ENCODE results near the gene SYCP2L. TPM values are rescaled to one million over a fixed set of nuclear protein-coding genes. Genes with fewer than 3 reads are reported as not detected.
"Not testable (repeated sequence)": the region's sequence is repeated elsewhere in the genome, so short reads cannot be mapped to it uniquely, and the experiment has no call there.

Gene SYCP2L
- total RNA-seq, 1 donor from 2014 or later, result 12.5 TPM

DNA sequence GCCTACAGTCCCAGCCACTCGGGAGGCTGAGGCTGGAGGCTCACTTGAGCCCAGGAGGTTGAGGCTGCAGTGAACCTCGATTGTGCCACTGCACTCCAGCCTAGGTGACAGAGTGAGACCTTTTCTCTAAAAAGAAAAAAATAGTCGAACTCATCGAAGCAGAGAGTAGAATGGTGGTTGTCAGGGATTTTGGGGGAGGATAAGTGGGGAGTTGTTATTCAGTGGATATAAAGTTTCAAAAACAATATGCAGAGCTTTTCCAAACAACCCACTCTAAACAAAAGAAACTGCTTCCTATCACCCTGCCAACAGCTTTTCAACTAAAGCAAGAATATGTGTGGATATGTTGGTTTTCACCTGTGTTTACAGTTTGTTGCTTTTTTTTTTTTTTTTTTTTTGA, 37.0 kb upstream of the SYCP2L start:
- no peaks in the 10 kb centered on the region for H3K9me3 ChIP-seq (ENCODE audit: low read depth)
- no peaks in the 10 kb centered on the region for H3K27me3 ChIP-seq
- Mint-ChIP-seq H3K4me1 (no peaks in the 10 kb centered on the region), H3K36me3 (no peaks in the 10 kb centered on the region), H3K9me3 (peaks cover 7% of the 10 kb centered on the region), H3K27me3 (ENCODE audit: insufficient read depth, low read depth) (peaks cover 7% of the 10 kb centered on the region), H3K4me3 (no peak overlapping the region), H3K27ac (no peak overlapping the region)
- no peaks in the 10 kb centered on the region for H3K79me2 ChIP-seq (ENCODE audit: low read depth)
- no peak overlapping the region for H3K27ac ChIP-seq
- H3K4me3 ChIP-seq, result no peak overlapping the region
- no peak overlapping the region for H2AFZ ChIP-seq (replicated peaks)
- H4K20me1 ChIP-seq (ENCODE audit: low read depth), result no peaks in the 10 kb centered on the region
- H3K4me2 ChIP-seq, result no peak overlapping the region
- DNase-seq (ENCODE audit: low spot score), result no peak
- no peaks in the 10 kb centered on the region for H3K36me3 ChIP-seq
- no peak overlapping the region for H3K9ac ChIP-seq
- TF ChIP-seq, protein P1, sequence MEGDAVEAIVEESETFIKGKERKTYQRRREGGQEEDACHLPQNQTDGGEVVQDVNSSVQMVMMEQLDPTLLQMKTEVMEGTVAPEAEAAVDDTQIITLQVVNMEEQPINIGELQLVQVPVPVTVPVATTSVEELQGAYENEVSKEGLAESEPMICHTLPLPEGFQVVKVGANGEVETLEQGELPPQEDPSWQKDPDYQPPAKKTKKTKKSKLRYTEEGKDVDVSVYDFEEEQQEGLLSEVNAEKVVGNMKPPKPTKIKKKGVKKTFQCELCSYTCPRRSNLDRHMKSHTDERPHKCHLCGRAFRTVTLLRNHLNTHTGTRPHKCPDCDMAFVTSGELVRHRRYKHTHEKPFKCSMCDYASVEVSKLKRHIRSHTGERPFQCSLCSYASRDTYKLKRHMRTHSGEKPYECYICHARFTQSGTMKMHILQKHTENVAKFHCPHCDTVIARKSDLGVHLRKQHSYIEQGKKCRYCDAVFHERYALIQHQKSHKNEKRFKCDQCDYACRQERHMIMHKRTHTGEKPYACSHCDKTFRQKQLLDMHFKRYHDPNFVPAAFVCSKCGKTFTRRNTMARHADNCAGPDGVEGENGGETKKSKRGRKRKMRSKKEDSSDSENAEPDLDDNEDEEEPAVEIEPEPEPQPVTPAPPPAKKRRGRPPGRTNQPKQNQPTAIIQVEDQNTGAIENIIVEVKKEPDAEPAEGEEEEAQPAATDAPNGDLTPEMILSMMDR (IDR thresholded peaks at IDR 0.05), result no peak
- H3F3A ChIP-seq (ENCODE audit: low read depth), result no peaks in the 10 kb centered on the region
- H3K4me1 ChIP-seq, result no peaks in the 10 kb centered on the region

DNA sequence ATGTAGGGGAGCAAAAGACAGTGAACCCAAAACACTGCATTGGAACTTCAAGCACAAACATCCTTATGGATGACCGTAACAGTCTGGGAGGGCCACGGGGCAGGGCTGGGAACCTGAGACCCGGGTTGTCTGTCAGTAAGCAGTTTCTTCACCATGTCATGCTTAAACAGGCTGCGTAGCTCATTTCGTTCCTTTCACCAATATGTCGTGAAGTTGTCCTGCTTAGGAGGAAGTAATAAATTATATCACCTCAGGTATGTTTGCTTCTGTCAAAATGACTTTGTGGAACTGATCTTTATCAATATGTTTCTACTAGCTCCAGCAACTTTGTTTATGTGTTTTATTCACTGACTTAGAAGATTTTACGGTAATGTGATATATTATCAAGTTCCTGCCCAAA, 36.1 kb upstream of the SYCP2L start:
- peaks cover 7% of the 10 kb centered on the region for H3K27me3 Mint-ChIP-seq (ENCODE audit: insufficient read depth, low read depth)
- H3K4me3 Mint-ChIP-seq, result no peak overlapping the region
- Histone ChIP-seq H3K27ac (no peak overlapping the region), H3K27me3 (no peaks in the 10 kb centered on the region), H3K9ac (no peak overlapping the region), H3F3A (ENCODE audit: low read depth) (no peaks in the 10 kb centered on the region), H2AFZ (replicated peaks) (no peak overlapping the region), H3K36me3 (no peaks in the 10 kb centered on the region), H3K4me3 (no peak overlapping the region), H3K9me3 (ENCODE audit: low read depth) (no peaks in the 10 kb centered on the region), H4K20me1 (ENCODE audit: low read depth) (no peaks in the 10 kb centered on the region), H3K4me2 (no peak overlapping the region), H3K79me2 (ENCODE audit: low read depth) (no peaks in the 10 kb centered on the region), H3K4me1 (no peaks in the 10 kb centered on the region)
- H3K4me1 Mint-ChIP-seq, result no peaks in the 10 kb centered on the region
- H3K9me3 Mint-ChIP-seq, result peaks cover 10% of the 10 kb centered on the region
- H3K36me3 Mint-ChIP-seq, result no peaks in the 10 kb centered on the region
- no peak for DNase-seq (ENCODE audit: low spot score)
- TF ChIP-seq, protein P1 (IDR thresholded peaks at IDR 0.05), result no peak
- no peak for TF ChIP-seq EZH2 (IDR thresholded peaks at IDR 0.05)
- no peak for TF ChIP-seq EZH2phosphoT487 (IDR thresholded peaks at IDR 0.05)
- no peak overlapping the region for H3K27ac Mint-ChIP-seq

DNA sequence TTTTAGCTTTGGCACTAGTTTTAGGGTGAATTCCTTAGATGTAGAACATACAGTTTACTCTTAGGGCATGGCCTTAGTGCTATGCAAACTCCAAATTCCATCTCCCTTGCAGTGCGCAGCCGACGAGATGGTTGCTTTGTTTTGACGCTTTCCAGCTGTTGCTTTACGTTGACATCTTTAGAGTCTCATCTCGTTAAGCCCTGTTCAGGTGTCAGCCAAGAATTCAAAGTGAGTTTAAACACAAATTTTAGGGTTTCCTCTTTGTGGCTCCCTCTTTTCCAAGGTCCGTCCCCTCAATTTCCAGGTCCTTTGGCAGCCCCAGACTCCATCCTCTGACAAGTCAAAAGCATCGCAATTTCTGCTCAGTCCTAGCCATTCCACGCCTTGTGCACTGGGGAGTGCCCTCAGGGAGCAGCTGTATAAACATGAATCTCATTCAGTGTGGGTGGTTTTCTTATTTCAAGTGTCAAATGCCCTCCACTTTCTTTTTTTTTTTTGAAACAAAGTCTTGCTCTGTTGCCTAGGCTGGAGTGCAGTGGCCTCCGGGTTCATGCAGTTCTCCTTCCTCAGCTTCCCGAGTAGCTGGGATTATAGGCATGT, 34.4 kb upstream of the SYCP2L start:
- Histone ChIP-seq H2AFZ (replicated peaks) (no peak overlapping the region), H3K4me2 (no peak overlapping the region), H3K9ac (no peak overlapping the region), H3K4me1 (no peaks in the 10 kb centered on the region), H3F3A (ENCODE audit: low read depth) (no peaks in the 10 kb centered on the region), H3K4me3 (no peak overlapping the region), H3K79me2 (ENCODE audit: low read depth) (no peaks in the 10 kb centered on the region), H3K9me3 (ENCODE audit: low read depth) (no peaks in the 10 kb centered on the region), H4K20me1 (ENCODE audit: low read depth) (no peaks in the 10 kb centered on the region), H3K36me3 (no peaks in the 10 kb centered on the region), H3K27ac (no peak overlapping the region), H3K27me3 (no peaks in the 10 kb centered on the region)
- H3K4me1 Mint-ChIP-seq, result no peaks in the 10 kb centered on the region
- H3K27me3 Mint-ChIP-seq (ENCODE audit: insufficient read depth, low read depth), result peaks cover 2% of the 10 kb centered on the region
- no peak for DNase-seq (ENCODE audit: low spot score)
- peaks cover 12% of the 10 kb centered on the region for H3K9me3 Mint-ChIP-seq
- no peak overlapping the region for H3K4me3 Mint-ChIP-seq
- no peak overlapping the region for H3K27ac Mint-ChIP-seq
- no peak for TF ChIP-seq EZH2 (IDR thresholded peaks at IDR 0.05)
- no peak for TF ChIP-seq EZH2phosphoT487 (IDR thresholded peaks at IDR 0.05)
- TF ChIP-seq, protein P1 (IDR thresholded peaks at IDR 0.05), result no peak
- H3K36me3 Mint-ChIP-seq, result no peaks in the 10 kb centered on the region

DNA sequence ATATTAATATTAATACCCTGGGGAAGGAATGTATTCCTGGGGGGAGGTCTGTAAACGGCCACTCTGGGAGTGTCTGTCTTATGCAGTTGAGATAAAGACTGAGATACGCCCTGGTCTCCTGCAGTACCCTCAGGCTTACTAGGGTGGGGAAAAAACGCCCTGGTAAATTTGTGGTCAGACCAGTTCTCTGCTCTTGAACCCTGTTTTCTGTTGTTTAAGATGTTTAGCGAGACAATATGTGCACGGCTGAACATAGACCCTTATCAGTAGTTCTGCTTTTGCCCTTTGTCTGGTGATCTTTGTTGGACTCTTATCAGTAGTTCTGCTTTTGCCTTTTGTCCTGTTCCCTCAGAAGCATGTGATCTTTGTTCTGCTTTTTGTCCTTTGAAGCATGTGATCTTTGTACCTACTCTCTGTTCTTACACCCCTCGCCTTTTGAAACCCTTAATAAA, 33.0 kb upstream of the SYCP2L start:
- not testable (repeated sequence) for H3K9me3 ChIP-seq (ENCODE audit: low read depth); H3K27me3 Mint-ChIP-seq (ENCODE audit: insufficient read depth, low read depth); H3K9ac ChIP-seq; H3K4me2 ChIP-seq; H3K27ac ChIP-seq; H3K4me1 ChIP-seq; H2AFZ ChIP-seq (replicated peaks); H4K20me1 ChIP-seq (ENCODE audit: low read depth); H3K4me3 Mint-ChIP-seq; DNase-seq (ENCODE audit: low spot score); H3K4me3 ChIP-seq; H3K4me1 Mint-ChIP-seq; H3F3A ChIP-seq (ENCODE audit: low read depth); H3K36me3 Mint-ChIP-seq; H3K27me3 ChIP-seq; H3K36me3 ChIP-seq; H3K79me2 ChIP-seq (ENCODE audit: low read depth); H3K27ac Mint-ChIP-seq
- H3K9me3 Mint-ChIP-seq, result peaks cover 12% of the 10 kb centered on the region

Measured in neural progenitor cell (in vitro differentiated cells).